Smooth muscle cell (in vitro differentiated cells): ENCODE results near the gene SAMD1. TPM values are rescaled to one million over a fixed set of nuclear protein-coding genes. Genes with fewer than 3 reads are reported as not detected.

Experiments
- DNase-seq: peaks from one replicate; lab custom pipeline; 2025; ENCODE audit not compliant: unreplicated experiment; lab: John Stamatoyannopoulos, UW
- H2AFZ ChIP-seq: fragments of 200-600 bp; sonication (generic); 2 replicates; pipeline ENCODE4 v1.6.0; 2016; ENCODE audit warnings: antibody characterized with exemption, low read depth, mild to moderate bottlenecking
- H3F3A ChIP-seq: fragments of 200-600 bp; sonication (generic); 2 replicates; pipeline ENCODE4 v1.6.0; 2017; ENCODE audit warnings: antibody characterized with exemption, low read depth
- H3K27ac ChIP-seq: fragments of 200-600 bp; sonication (generic); 2 replicates; pipeline ENCODE4 v1.5.1; 2016; ENCODE audit warnings: low read depth, mild to moderate bottlenecking
- H3K27me3 ChIP-seq: fragments of 200-600 bp; sonication (generic); 2 replicates; pipeline ENCODE4 v1.6.1; 2016; ENCODE audit warnings: low read depth, mild to moderate bottlenecking
- H3K36me3 ChIP-seq: fragments of 200-600 bp; sonication (generic); 2 replicates; pipeline ENCODE4 v1.5.1; 2016; ENCODE audit warnings: low read depth
- H3K4me1 ChIP-seq: fragments of 200-600 bp; sonication (generic); 2 replicates; pipeline ENCODE4 v1.5.1; 2016; ENCODE audit warnings: low read depth
- H3K4me2 ChIP-seq: fragments of 200-600 bp; sonication (generic); 2 replicates; pipeline ENCODE4 v1.6.0; 2016; ENCODE audit warnings: mild to moderate bottlenecking
- H3K4me3 ChIP-seq: fragments of 200-600 bp; sonication (generic); 2 replicates; pipeline ENCODE4 v1.5.1; 2016; ENCODE audit warnings: mild to moderate bottlenecking
- H3K79me2 ChIP-seq: fragments of 200-600 bp; sonication (generic); 2 replicates; pipeline ENCODE4 v1.6.0; 2016; ENCODE audit warnings: low read depth, mild to moderate bottlenecking
- H3K9ac ChIP-seq: fragments of 200-600 bp; sonication (generic); 2 replicates; pipeline ENCODE4 v1.6.0; 2016; ENCODE audit warnings: low read depth
- H3K9me3 ChIP-seq: fragments of 200-600 bp; sonication (generic); replicated peaks from 2 replicates; pipeline ENCODE4 v1.5.1; 2016; ENCODE audit warnings: low read depth
- H4K20me1 ChIP-seq: fragments of 200-600 bp; sonication (generic); 2 replicates; pipeline ENCODE4 v1.6.0; 2016; ENCODE audit warnings: low read depth
- WGBS: methylation state at CpG from one replicate; pipeline ENCODE4 v1.1.7; 2016; ENCODE audit warnings: low lambda C conversion rate; 5-methylcytosine and 5-hydroxymethylcytosine counted together
- polyA plus RNA-seq: library from polyadenylated mRNA; unstranded; fragments of >200 nt; fragmentation: Nextera tagmentation; extraction: Ambion mirVana; gene quantifications from 2 replicates; pipeline ENCODE4 v1.2.1, GENCODE V29; 2016
- total RNA-seq: library from RNA; depleted of rRNA; stranded (reverse); fragments of >200 nt; gene quantifications from 2 replicates; pipeline ENCODE4 v1.2.3, GENCODE V29; 2014
- TF ChIP-seq, protein P1 (sequence below): fragments of 200-600 bp; sonication (generic); IDR thresholded peaks from 2 replicates; pipeline ENCODE4 v1.5.1; 2017; ENCODE audit warnings: borderline replicate concordance, mild to moderate bottlenecking, antibody characterized with exemption; ENCODE audit not compliant: insufficient read depth, poor library complexity, severe bottlenecking

The SAMD1 gene
- total and polyA plus RNA-seq, 2 experiments from 2014 or later: 35.0 to 71.3 TPM

- Histone ChIP-seq H3K9me3 (no peaks in the 10 kb centered on the region), H3K27ac (no peak overlapping the region), H3K4me3 (no peak overlapping the region), H3K4me1 (no peaks in the 10 kb centered on the region), H3F3A (no peaks in the 10 kb centered on the region), H3K36me3 (no peaks in the 10 kb centered on the region), H4K20me1 (no peaks in the 10 kb centered on the region), H3K9ac (no peak overlapping the region), H3K79me2 (no peaks in the 10 kb centered on the region), H3K4me2 (no peak overlapping the region), H3K27me3 (no peaks in the 10 kb centered on the region), H2AFZ (no peak overlapping the region)
- no peak for DNase-seq
- TF ChIP-seq, protein P1, sequence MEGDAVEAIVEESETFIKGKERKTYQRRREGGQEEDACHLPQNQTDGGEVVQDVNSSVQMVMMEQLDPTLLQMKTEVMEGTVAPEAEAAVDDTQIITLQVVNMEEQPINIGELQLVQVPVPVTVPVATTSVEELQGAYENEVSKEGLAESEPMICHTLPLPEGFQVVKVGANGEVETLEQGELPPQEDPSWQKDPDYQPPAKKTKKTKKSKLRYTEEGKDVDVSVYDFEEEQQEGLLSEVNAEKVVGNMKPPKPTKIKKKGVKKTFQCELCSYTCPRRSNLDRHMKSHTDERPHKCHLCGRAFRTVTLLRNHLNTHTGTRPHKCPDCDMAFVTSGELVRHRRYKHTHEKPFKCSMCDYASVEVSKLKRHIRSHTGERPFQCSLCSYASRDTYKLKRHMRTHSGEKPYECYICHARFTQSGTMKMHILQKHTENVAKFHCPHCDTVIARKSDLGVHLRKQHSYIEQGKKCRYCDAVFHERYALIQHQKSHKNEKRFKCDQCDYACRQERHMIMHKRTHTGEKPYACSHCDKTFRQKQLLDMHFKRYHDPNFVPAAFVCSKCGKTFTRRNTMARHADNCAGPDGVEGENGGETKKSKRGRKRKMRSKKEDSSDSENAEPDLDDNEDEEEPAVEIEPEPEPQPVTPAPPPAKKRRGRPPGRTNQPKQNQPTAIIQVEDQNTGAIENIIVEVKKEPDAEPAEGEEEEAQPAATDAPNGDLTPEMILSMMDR: no peak
- 97% methylated on average over 7 of the region's 7 CpGs for WGBS
Measured at GRCh38 chr19:14094854-14095253, 4.3 kb upstream of the SAMD1 start.

DNA sequence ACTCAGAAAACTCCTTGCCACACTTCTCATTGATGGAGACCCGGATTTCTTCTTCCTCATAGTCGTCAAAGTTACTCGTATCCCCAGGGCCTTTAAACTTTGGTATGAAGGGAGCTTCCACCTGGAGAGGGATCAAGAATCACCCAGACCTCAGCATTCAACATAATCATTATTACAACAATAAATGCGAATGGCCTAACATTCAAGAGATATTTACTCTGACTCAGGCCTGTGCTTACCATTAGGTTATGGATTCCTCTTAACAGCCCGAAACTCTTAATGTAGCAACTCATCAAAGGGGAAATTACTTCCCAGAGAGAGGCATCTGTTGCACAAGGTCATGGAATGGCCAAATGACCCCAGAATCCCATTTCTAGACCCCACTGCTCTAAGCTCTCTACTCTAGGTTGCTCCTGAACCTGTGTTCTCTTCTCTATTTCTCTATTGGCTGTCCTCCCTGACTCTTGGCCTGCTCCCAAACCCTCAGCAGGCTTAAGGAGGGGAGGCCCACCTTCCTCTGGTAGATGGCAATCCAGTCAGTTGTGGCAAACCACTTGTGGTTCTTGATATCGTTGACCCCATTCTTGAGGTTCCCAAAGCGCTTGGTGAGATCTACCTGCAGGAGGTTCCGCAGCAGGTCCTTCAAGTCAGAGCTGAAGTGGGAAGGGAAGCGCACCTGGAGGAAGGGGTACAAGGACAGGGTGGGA lies 2.7 kb upstream of the SAMD1 start:
- whole genome bisulfite sequencing: 95% methylated on average over 9 of the region's 9 CpGs
- no peak for DNase-seq
- Histone ChIP-seq H3F3A (no peaks in the 10 kb centered on the region), H3K4me1 (no peaks in the 10 kb centered on the region), H2AFZ (no peak overlapping the region), H3K4me2 (no peak overlapping the region), H3K79me2 (no peaks in the 10 kb centered on the region), H3K27ac (no peak overlapping the region), H3K4me3 (no peak overlapping the region), H3K9ac (no peak overlapping the region), H3K9me3 (no peaks in the 10 kb centered on the region), H4K20me1 (peaks cover 12% of the 10 kb centered on the region), H3K36me3 (no peaks in the 10 kb centered on the region), H3K27me3 (no peaks in the 10 kb centered on the region)
- TF ChIP-seq, protein P1: no peak

- TF ChIP-seq, protein P1: no peak
- H4K20me1 ChIP-seq: peaks cover 12% of the 10 kb centered on the region
- DNase-seq: no peak
- H3K9me3 ChIP-seq: no peaks in the 10 kb centered on the region
- H3F3A ChIP-seq: no peaks in the 10 kb centered on the region
- H3K79me2 ChIP-seq: no peaks in the 10 kb centered on the region
- WGBS: 30% methylated on average over 12 of the region's 15 CpGs
- no peaks in the 10 kb centered on the region for H3K36me3 ChIP-seq
- no peaks in the 10 kb centered on the region for H3K4me1 ChIP-seq
- peak overlapping the region; percentile 74 for H3K27ac ChIP-seq
- H3K27me3 ChIP-seq: no peaks in the 10 kb centered on the region
- peak overlapping the region; percentile 64 for H3K9ac ChIP-seq
- peak overlapping the region; percentile 97 for H3K4me3 ChIP-seq
- peak overlapping the region; percentile 100 for H3K4me2 ChIP-seq
- no peak overlapping the region for H2AFZ ChIP-seq
Measured at GRCh38 chr19:14091813-14092462, 1.4 kb upstream of the SAMD1 start.
